Measurements from ENCODE around the gene NPEPL1.

NPEPL1 gene

DNA sequence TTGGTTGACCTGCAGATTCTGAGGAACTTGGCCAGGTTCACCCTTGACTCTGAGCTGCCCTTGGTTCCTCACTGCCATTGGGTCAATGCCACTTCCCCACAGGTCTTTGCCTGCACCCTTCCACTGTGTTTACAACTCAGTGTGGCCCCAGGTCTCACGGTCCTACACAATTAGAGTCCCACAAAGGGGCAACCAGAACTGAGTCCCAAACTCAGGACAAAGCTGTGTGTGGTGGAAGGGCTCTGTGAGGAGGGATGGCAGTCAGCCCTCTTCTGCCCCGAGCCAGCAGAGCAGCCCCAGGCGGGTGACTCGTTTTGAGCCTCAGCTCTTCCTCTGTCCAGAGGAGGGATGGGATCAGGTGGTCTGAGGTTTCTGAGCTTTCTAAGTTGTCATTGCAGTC lies 69.5 kb downstream of the NPEPL1 start:
- no peak for DNase-seq

DNA sequence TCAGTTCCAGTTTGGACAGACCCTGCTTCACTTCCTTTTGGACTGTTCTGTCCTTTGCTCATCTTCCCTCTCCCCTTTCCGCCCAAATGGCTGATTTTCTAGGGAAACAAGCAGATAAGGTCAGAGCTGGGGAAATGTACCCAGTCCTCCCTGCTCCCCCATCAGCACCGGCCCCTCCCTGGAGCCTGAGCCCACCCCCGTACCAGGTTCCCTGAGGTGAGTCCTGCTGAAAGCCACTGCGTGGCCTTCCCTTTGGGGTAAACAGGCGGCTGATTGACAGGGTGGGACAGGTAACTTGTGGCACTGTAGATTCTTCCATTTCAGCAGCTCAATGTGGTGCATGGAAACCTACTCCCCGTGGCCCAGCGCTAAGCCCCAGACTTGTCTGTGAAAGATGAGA lies 70.5 kb downstream of the NPEPL1 start:
- no peak for DNase-seq

Data from fibroblast of skin of scalp (primary cell).